Stimulated activated effector memory CD8-positive, alpha-beta T cell treated with anti-CD3 and anti-CD28 coated beads, Interleukin-12 subunit alpha, Interleukin-12 subunit beta, amount 100 ng/mL, for 72 hours (primary cell): ENCODE results near the gene CDC73.
A peak's percentile ranks its signal among the peaks of the same experiment; 100 is the strongest.
"Not testable (repeated sequence)": the region's sequence is repeated elsewhere in the genome, so short reads cannot be mapped to it uniquely, and the experiment has no call there.

Source experiments
- ATAC-seq: fragments of 150-1000 bp; cut with Tn5 transposase; 2 replicates; pipeline ENCODE4 v1.10.0; 2021
- DNase-seq, 2 donors: peaks; one replicate each; pipeline ENCODE4 v3.0.0; 2021 to 2022; ENCODE audit warnings: low spot score in 2 of 2
- H3K27ac Mint-ChIP-seq: one replicate; pipeline ENCODE4 v1.8.0; 2022; ENCODE audit warnings: mild to moderate bottlenecking, mixed read lengths
- H3K36me3 Mint-ChIP-seq: one replicate; pipeline ENCODE4 v1.8.0; 2022; ENCODE audit warnings: mild to moderate bottlenecking, mixed read lengths
- H3K4me1 Mint-ChIP-seq: one replicate; pipeline ENCODE4 v1.8.0; 2022; ENCODE audit warnings: mixed read lengths
- H3K4me3 Mint-ChIP-seq: one replicate; pipeline ENCODE4 v1.8.0; 2022; ENCODE audit warnings: mild to moderate bottlenecking, mixed read lengths
- H3K9me3 Mint-ChIP-seq: one replicate; pipeline ENCODE4 v1.8.0; 2022; ENCODE audit warnings: mixed read lengths

CDC73 gene

GRCh38 chr1:193219391-193219790 is 97.6 kb downstream of the CDC73 start:
- Mint-ChIP-seq H3K9me3 (no peaks in the 10 kb centered on the region), H3K4me3 (no peak overlapping the region), H3K36me3 (peaks cover 50% of the 10 kb centered on the region), H3K27ac (no peak overlapping the region), H3K4me1 (peaks cover 11% of the 10 kb centered on the region)
- ATAC-seq (no peak), DNase-seq (no peak)

- H3K4me3 Mint-ChIP-seq: no peak overlapping the region
- H3K4me1 Mint-ChIP-seq: peaks cover 26% of the 10 kb centered on the region
- peaks cover 49% of the 10 kb centered on the region for H3K36me3 Mint-ChIP-seq
- DNase-seq: no peak
- no peak for ATAC-seq
- H3K27ac Mint-ChIP-seq: no peak overlapping the region
- no peaks in the 10 kb centered on the region for H3K9me3 Mint-ChIP-seq
These were observed 99.8 kb downstream of the CDC73 start for GRCh38 chr1:193221651-193222050.

- DNase-seq (no peak), ATAC-seq (no peak)
- Mint-ChIP-seq H3K27ac (no peak overlapping the region), H3K36me3 (peaks cover 49% of the 10 kb centered on the region), H3K4me3 (no peak overlapping the region), H3K4me1 (peaks cover 31% of the 10 kb centered on the region), H3K9me3 (no peaks in the 10 kb centered on the region)
These were observed 100.3 kb downstream of the CDC73 start for GRCh38 chr1:193222056-193222615.

- ATAC-seq (no peak), DNase-seq (no peak)
- Mint-ChIP-seq H3K9me3 (no peaks in the 10 kb centered on the region), H3K4me3 (no peak overlapping the region), H3K27ac (no peak overlapping the region), H3K36me3 (peaks cover 46% of the 10 kb centered on the region), H3K4me1 (peaks cover 20% of the 10 kb centered on the region)
These were observed 107.3 kb downstream of the CDC73 start for GRCh38 chr1:193229136-193229535.

GRCh38 chr1:193231146-193231545 is 109.3 kb downstream of the CDC73 start:
- H3K27ac Mint-ChIP-seq, H3K4me3 Mint-ChIP-seq, DNase-seq, H3K9me3 Mint-ChIP-seq, ATAC-seq: not testable (repeated sequence)
- H3K36me3 Mint-ChIP-seq: peaks cover 50% of the 10 kb centered on the region
- peaks cover 10% of the 10 kb centered on the region for H3K4me1 Mint-ChIP-seq

GRCh38 chr1:193234530-193234929 is 112.7 kb downstream of the CDC73 start:
- Mint-ChIP-seq H3K27ac (no peak overlapping the region), H3K9me3 (no peaks in the 10 kb centered on the region), H3K4me3 (no peak overlapping the region), H3K4me1 (peaks cover 14% of the 10 kb centered on the region), H3K36me3 (peaks cover 56% of the 10 kb centered on the region)
- DNase-seq: no peak
- no peak for ATAC-seq

- Mint-ChIP-seq H3K36me3 (peaks cover 69% of the 10 kb centered on the region), H3K4me3 (no peak overlapping the region), H3K27ac (no peak overlapping the region), H3K9me3 (no peaks in the 10 kb centered on the region), H3K4me1 (peaks cover 35% of the 10 kb centered on the region)
- DNase-seq: no peak
- no peak for ATAC-seq
These were observed 115.6 kb downstream of the CDC73 start for GRCh38 chr1:193237381-193237978.

GRCh38 chr1:193240609-193241008 is 118.8 kb downstream of the CDC73 start:
- DNase-seq: no peak
- no peak for ATAC-seq
- peak overlapping the region; percentile 94 for H3K27ac Mint-ChIP-seq
- H3K36me3 Mint-ChIP-seq: peaks cover 48% of the 10 kb centered on the region
- no peaks in the 10 kb centered on the region for H3K9me3 Mint-ChIP-seq
- H3K4me3 Mint-ChIP-seq: peak overlapping the region; percentile 19
- H3K4me1 Mint-ChIP-seq: peaks cover 35% of the 10 kb centered on the region

GRCh38 chr1:193241132-193241827 is 119.4 kb downstream of the CDC73 start:
- H3K27ac Mint-ChIP-seq: peak overlapping the region; percentile 94
- DNase-seq: no peak
- H3K36me3 Mint-ChIP-seq: peaks cover 49% of the 10 kb centered on the region
- peak overlapping the region; percentile 19 for H3K4me3 Mint-ChIP-seq
- peaks cover 35% of the 10 kb centered on the region for H3K4me1 Mint-ChIP-seq
- H3K9me3 Mint-ChIP-seq: no peaks in the 10 kb centered on the region
- peak; percentile 87 for ATAC-seq

- Mint-ChIP-seq H3K4me1 (peaks cover 35% of the 10 kb centered on the region), H3K36me3 (peaks cover 43% of the 10 kb centered on the region), H3K4me3 (no peak overlapping the region), H3K9me3 (no peaks in the 10 kb centered on the region), H3K27ac (no peak overlapping the region)
- ATAC-seq (no peak), DNase-seq (no peak)
These were observed 120.2 kb downstream of the CDC73 start for GRCh38 chr1:193242000-193242399.

- ATAC-seq (no peak), DNase-seq (no peak)
- H3K4me1 Mint-ChIP-seq: no peaks in the 10 kb centered on the region
- peaks cover 2% of the 10 kb centered on the region for H3K9me3 Mint-ChIP-seq
- H3K27ac Mint-ChIP-seq: no peak overlapping the region
- H3K36me3 Mint-ChIP-seq: peaks cover 45% of the 10 kb centered on the region
- H3K4me3 Mint-ChIP-seq: no peak overlapping the region
These were observed 127.4 kb downstream of the CDC73 start for GRCh38 chr1:193249187-193249586.

- peaks cover 2% of the 10 kb centered on the region for H3K4me1 Mint-ChIP-seq
- H3K36me3 Mint-ChIP-seq: peaks cover 37% of the 10 kb centered on the region
- peaks cover 2% of the 10 kb centered on the region for H3K9me3 Mint-ChIP-seq
- H3K4me3 Mint-ChIP-seq: no peak overlapping the region
- no peak overlapping the region for H3K27ac Mint-ChIP-seq
- DNase-seq (no peak), ATAC-seq (no peak)
These were observed 130.1 kb downstream of the CDC73 start for GRCh38 chr1:193251950-193252349.

GRCh38 chr1:193256019-193256418 is 134.2 kb downstream of the CDC73 start:
- DNase-seq: no peak
- H3K9me3 Mint-ChIP-seq: no peaks in the 10 kb centered on the region
- H3K36me3 Mint-ChIP-seq: peaks cover 9% of the 10 kb centered on the region
- H3K4me3 Mint-ChIP-seq: no peak overlapping the region
- H3K4me1 Mint-ChIP-seq: peaks cover 7% of the 10 kb centered on the region
- H3K27ac Mint-ChIP-seq: no peak overlapping the region
- no peak for ATAC-seq

- Mint-ChIP-seq H3K36me3 (no peaks in the 10 kb centered on the region), H3K4me3 (no peak overlapping the region), H3K9me3 (no peaks in the 10 kb centered on the region), H3K4me1 (peaks cover 13% of the 10 kb centered on the region), H3K27ac (no peak overlapping the region)
- DNase-seq (no peak), ATAC-seq (no peak)
These were observed 137.8 kb downstream of the CDC73 start for GRCh38 chr1:193259636-193260035.

- no peak overlapping the region for H3K4me3 Mint-ChIP-seq
- H3K9me3 Mint-ChIP-seq: no peaks in the 10 kb centered on the region
- no peak overlapping the region for H3K27ac Mint-ChIP-seq
- no peak for ATAC-seq
- DNase-seq: no peak
- H3K4me1 Mint-ChIP-seq: peaks cover 13% of the 10 kb centered on the region
- H3K36me3 Mint-ChIP-seq: no peaks in the 10 kb centered on the region
These were observed 138.4 kb downstream of the CDC73 start for GRCh38 chr1:193260056-193260745.
